Fibroblast of pulmonary artery (primary cell): Measurements from ENCODE around the gene CHD2.
A peak's percentile ranks its signal among the peaks of the same experiment; 100 is the strongest.

Source experiments
- DNase-seq: peaks from one replicate; pipeline ENCODE4 v3.0.0-alpha.2; 2010; ENCODE audit warnings: low read depth
- H3K4me3 ChIP-seq: replicated peaks from 2 replicates; pipeline ENCODE4 v1.5.1; 2011; ENCODE audit warnings: low read depth, mild to moderate bottlenecking, control low read depth, low read length, moderate library complexity
- TF ChIP-seq, protein P1 (sequence below): IDR thresholded peaks from 2 replicates; pipeline ENCODE4 v1.5.1; 2011; ENCODE audit warnings: mild to moderate bottlenecking, control low read depth, low read length, inconsistent platforms; ENCODE audit errors: missing control alignments

The CHD2 gene

DNA sequence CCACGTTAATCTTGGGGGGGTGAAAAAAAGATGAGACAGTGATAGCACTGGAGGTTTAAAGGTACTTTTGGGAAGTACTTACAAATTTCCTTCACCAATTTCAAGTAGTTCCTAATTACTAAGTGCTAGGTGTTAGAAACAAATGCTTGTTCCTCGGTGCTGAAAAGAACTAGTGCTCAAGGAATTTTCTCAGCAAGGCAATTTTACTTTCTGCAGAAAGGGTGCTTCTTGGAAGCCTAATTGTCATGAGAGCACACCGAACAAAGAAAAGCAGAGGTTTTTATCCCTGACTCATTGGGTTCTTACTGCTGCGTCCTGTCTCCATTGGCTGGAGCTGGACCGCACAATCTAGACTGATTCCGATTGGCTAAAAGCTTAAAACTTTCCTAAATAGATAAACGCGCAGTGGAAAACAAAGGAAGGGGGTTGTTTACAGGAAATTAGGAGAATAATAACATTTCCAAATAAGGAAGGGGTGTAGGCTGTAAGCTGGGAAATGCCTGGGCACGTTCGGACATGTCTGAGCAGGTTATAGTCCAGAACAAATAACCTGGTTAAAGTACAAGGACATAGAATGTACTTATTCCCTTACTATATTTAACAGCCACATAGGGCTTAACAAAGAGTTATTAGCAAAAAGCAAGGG lies 49.6 kb downstream of the CHD2 start:
- H3K4me3 ChIP-seq = no peak overlapping the region
- TF ChIP-seq, protein P1, sequence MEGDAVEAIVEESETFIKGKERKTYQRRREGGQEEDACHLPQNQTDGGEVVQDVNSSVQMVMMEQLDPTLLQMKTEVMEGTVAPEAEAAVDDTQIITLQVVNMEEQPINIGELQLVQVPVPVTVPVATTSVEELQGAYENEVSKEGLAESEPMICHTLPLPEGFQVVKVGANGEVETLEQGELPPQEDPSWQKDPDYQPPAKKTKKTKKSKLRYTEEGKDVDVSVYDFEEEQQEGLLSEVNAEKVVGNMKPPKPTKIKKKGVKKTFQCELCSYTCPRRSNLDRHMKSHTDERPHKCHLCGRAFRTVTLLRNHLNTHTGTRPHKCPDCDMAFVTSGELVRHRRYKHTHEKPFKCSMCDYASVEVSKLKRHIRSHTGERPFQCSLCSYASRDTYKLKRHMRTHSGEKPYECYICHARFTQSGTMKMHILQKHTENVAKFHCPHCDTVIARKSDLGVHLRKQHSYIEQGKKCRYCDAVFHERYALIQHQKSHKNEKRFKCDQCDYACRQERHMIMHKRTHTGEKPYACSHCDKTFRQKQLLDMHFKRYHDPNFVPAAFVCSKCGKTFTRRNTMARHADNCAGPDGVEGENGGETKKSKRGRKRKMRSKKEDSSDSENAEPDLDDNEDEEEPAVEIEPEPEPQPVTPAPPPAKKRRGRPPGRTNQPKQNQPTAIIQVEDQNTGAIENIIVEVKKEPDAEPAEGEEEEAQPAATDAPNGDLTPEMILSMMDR = no peak
- no peak for DNase-seq

DNA sequence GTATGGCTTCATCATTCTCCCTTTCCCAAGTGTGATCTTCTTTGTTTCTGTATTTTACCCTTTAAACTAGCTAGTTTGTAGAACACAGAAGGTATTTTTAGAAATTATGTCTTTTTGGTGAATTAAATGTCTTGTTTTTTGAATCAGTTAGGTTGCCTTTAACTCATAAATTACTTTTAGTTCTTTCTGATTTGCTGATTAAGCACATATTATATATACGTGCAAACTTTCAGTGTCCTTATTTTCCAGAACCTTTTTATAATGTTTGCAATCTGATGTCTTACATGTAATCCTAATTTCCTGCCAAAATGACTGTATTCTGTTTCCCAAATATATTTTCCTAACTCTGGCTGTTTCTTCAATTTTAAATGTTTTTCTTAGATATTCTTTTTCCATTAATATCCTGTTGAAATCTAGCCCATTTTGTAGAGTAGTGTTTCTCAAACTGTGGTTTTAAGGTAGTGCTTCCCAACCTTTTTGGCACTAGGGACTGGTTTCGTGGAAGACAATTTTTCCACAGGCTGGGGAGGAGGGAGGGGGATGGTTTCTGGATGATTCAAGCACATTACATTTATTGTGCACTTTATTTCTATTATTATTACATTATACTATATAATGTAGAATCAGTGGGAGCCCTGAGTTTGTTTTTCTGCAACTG lies 51.8 kb downstream of the CHD2 start:
- no peak for DNase-seq
- TF ChIP-seq, protein P1 = no peak
- no peak overlapping the region for H3K4me3 ChIP-seq

DNA sequence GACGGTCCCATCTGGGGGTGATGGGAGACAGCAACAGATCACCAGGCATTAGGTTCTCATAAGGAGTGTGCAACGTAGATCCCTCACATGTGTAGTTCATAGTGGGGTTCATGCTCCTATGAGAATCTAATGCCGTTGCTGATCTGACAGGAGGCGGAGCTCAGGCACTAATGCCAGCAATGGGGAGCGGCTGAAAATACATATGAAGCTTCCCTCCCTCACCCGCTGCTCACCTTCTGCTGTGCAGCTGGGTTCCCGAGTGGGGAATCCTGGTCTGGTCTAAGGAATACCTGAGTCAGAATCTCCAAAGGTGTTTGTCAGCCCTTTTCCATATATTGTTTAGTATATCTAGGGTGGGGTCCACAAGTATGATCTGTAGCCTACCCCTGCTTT lies 52.3 kb downstream of the CHD2 start:
- TF ChIP-seq, protein P1 = no peak
- DNase-seq = no peak
- no peak overlapping the region for H3K4me3 ChIP-seq

DNA sequence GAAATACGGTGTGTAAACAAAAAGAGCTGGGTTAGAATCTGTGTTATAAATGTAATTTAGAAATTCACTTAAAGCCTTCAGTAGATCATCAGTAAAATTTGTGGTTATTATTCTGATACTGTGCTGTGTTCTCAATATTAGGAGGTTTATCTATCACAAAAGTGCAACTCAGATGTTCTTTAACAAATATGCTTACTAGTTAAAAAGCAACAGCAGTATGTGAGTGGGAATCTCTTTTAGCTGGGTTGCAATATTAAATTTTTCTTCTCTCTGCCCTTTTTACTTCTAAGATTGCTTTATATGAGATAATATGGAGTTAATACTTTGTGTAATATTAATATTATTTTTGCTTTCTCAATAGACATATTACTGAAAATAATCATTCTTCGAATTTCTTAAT lies 53.4 kb downstream of the CHD2 start:
- TF ChIP-seq, protein P1 = no peak
- no peak overlapping the region for H3K4me3 ChIP-seq
- DNase-seq = no peak

DNA sequence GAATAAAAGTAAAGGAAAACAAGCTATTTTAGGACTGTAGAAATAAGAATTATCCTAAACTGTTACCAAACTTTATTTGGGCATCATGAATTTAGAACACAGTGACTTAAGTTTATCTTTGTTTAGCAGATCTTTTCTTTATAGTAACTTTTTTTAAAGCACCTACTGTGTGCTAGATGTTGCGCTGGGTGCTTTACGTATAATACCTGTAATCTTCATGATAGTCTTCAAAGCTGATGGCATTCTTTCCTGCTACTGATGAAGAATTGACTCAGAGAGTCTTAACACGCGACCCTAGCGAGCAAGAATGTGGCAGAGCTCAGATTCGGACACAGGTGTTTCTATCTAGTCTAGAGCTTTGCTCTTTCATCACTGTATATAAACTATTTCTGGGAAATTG lies 53.9 kb downstream of the CHD2 start:
- no peak for DNase-seq
- TF ChIP-seq, protein P1 = no peak
- no peak overlapping the region for H3K4me3 ChIP-seq

DNA sequence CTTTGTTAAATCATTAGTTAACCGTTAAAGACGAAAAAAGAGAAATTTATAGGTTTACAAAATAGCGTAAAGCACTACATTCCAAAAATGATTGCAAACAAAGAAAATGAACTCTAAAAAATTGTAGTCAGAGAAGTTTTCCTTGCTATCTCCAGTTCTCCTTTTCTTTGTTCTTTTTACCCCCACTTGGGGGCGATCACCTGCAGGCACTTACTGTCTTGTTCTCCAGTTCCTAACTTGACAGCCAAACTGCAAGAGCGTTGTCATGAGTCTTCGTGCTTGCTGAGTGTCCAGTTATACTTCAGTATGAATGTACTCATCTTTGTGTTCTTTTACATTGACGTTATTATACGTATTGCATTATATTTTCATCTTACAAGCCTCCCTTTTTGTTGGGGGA lies 54.5 kb downstream of the CHD2 start:
- TF ChIP-seq, protein P1 = peak; percentile 42

DNA sequence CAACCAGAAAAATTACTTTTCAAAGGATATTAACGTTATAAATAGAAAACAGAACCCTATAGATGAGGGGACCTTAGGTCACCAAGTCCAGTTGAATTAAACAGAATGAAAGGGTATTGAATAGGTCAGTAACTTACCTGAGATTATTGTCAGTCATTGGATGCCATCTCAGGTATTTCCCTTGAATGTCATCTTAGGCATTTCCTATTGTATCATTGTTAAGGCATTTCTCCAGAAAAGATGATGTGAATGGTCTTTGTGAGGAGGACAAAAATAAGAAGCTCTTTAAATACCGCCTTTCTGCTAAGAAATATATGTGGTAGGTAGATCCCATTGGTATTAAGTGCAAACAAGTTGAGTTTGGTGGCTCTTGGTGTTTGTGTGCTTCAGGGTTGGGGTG lies 55.6 kb downstream of the CHD2 start:
- no peak overlapping the region for H3K4me3 ChIP-seq
- no peak for DNase-seq
- TF ChIP-seq, protein P1 = no peak

More for the DNA sequence above, 54.5 kb downstream of the CHD2 start:
- no peak overlapping the region for H3K4me3 ChIP-seq
- DNase-seq = no peak
